Raji (cell line): Measurements from ENCODE around the gene PLXNA2.

Source experiments
- POLR2A ChIP-seq: IDR thresholded peaks from 2 replicates; pipeline ENCODE4 v1.6.1; 2011; ENCODE audit warnings: low read depth, low read length, control low read depth; ENCODE audit not compliant: insufficient read depth

PLXNA2 gene

DNA sequence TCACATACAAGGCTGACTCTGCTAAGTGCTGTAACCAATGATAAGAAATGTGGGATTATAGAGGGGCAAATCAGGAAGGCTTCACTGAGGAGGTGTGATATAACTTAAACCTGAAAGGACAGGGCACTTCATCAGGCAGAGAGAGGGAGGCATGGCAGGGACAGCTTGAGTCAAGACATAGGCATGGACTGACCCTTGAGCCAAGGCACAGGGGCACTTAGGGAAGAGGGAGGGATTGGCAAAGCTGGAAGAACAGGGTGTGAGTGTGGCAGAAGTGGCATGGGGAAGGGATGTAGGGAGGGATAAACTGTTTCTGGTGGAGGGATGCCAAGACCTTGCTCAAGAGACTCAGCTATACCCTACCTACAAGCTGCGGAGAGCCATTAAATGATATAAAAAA, 81.3 kb downstream of the PLXNA2 start:
- no peak for TF ChIP-seq POLR2A

DNA sequence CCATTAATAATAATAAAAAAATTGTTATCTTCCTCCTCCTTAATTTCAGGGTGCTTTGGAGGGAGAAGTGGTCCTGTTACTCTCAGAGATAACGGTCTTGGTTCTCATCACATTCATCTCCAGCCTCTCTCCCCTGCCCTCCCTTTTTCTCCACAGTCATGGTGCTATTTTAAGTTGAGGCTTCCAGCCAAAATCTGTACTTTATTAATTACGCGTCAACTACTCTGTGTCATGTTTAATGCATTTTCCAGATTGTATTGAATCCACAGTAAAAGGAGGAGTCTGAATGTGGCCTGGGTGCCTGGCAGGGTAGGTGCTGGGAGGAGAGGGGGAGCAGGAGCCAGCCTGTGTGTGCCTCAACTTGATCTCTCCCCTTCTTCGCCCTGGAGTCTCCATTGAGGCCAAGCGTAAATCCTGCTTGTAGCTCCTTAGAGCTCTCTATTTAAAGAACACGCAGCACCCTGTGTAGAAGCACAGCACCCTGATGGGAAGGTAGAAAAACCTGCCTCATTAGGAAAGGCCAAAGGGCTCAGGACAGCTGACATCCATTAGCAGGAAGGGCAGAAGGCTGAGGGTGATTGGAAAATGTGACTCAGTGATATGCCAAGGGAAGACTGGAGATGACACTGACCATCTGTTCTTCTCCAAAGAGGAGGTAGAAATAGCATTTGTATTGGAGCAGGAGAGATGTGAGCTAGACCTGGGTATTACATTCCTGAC, 82.4 kb downstream of the PLXNA2 start:
- no peak for TF ChIP-seq POLR2A

DNA sequence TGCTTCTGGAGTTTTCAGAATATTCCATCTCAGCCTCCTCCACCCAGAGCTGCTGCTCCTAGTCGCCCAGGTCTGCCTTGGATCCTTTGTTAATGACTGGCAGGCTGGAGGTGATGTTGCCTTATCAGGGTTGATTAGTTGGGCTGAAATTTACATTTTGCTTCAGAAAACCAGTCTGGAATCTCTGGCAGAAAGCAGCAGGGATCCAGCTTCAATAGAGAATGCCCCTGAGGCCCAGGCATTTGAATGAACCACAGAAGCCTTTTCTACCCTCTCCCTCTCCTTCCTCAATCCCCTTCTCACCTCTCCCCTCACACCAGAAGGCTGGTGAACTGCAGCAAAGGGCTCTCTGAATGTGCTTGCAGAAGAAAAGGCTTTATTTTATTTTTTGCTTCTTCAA, 83.2 kb downstream of the PLXNA2 start:
- TF ChIP-seq POLR2A: no peak

DNA sequence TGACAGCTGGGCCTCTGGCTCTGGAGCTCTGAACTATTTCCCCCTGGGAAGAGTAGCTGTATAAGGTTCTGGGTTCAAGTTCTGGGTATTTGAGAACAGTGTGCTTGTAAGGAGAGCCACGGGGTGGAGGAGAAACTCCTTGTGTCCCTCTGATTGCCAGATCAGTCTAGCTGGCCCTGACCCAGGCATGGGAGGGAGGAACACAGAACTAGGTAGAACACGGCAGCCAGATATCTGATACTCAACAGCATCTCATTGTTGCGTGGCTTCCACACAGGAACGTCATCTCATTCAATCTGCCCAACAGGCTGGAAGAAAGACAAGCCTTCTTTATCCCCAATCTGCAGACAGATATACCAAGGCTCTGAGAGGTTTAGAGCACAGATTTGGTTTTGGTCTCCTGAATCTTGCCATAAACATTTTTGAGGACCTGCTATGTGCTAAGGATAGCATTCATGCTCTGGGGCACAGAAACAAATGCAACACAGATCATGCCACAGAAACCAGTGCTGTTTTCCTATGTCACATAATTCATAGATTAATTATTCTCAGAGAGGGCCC, 83.8 kb downstream of the PLXNA2 start:
- no peak for TF ChIP-seq POLR2A

DNA sequence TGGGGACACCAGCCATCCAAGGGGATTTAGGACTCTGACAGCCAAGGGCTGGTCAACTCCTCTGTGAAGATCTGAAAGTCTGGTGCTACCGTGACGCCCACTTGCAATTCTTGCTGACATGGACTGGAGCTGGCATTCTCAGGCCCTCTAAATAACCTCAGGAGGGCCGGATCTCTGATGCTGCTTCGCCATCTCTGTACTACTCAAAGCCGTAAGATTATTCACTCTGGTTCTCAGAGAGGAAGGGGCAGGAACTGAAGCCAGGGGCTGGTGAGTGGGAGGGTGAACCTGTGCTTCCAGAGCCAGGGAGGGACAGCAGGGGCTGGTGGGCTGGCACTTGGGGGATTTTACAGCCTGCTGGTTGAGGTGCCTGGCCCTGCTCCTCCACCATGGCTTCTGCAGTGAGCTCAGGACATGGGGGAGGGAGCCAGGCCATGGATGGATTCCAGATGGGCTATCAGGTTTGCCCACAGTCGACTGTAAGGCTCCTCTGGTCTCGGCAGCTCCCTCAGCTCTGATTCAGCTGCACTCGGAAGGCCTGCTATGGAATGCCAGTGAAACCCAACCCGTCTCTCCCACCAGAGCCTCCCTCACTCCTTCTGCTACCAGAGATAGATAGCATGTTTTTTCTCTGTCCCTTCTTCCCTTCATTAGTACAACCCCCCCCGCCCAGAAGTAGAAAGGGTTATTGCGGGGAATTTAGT, 84.5 kb downstream of the PLXNA2 start:
- TF ChIP-seq POLR2A: no peak

DNA sequence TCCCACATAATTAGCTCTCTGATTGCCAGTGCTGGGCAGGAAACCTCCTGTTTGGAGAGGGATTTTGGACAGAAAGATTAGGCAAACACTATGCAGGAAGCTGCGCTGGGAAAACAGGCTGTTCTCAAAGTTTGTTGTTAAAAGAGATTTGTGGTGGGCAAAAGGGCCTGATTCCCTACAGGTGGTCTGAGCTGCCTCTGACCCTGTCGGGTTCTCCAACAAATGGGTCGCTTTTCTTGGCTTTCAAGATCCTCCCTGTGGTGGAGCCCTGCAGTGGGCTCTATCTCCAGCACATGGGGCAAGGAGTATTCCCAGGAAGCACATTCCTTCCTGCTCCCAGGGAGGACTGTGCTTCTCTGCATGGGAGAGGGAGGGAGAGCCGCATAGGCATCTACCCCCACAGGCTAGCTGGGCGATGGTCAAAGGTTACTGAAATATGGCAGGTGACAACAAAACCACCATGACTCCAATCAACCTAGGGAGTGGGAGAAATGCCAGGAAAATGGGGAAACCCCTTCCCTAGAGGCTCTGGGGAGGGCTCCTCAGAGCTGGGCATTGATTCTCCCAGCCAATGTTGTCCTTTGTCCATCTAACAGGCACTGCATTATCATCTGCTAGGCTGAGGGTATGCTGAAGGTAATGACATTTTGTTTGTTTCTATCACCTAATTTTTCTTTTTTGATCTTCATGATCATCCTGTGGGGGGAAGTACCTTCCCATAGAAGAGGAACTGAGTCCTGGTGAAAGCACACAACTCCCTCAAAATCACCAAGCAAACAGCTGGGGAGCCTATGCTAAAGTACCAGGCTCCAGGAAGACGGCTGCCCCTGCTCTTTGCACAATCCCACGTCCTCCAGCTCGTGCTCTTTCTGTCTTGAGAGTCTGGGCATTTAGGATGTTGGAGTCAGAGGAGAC, 85.3 kb downstream of the PLXNA2 start:
- TF ChIP-seq POLR2A: no peak

DNA sequence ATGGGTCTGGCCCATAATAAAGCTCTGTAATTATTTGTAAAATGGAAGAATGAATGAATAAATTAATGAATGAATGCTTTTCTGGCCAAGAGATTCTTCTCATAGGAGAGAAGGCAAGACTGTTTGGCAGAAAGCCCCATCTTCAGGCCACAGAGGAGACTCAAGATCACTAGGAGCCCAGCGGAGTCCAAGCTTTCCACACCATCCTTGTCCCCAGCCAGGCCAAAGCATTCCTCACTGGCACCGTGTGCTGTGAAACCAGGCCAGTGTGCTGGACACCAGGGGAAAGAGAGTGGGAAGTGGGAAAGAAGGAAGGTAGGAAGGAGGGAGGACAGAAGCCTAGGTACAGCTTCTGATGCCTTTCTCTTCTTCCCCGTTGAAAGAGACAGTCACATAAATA, 86.4 kb downstream of the PLXNA2 start:
- no peak for TF ChIP-seq POLR2A

DNA sequence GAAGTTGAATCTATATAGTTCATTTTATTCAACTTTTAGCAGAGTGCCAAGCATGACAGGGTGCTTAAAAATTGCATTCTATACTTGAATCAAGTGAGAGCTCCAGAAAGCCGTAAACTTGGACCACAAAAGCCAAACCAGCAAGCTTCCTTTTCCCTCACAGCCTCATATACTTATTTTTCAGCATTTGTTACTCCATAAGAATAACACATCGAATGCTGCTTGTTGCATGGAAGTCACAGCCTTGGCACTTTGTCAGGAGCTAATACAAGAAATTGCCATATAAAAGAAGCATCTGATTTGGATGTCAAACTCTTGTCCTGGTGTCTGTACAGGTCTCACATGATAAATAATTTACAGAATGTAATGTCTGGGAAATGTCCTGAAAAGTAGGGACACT, 87.4 kb downstream of the PLXNA2 start:
- TF ChIP-seq POLR2A: no peak

DNA sequence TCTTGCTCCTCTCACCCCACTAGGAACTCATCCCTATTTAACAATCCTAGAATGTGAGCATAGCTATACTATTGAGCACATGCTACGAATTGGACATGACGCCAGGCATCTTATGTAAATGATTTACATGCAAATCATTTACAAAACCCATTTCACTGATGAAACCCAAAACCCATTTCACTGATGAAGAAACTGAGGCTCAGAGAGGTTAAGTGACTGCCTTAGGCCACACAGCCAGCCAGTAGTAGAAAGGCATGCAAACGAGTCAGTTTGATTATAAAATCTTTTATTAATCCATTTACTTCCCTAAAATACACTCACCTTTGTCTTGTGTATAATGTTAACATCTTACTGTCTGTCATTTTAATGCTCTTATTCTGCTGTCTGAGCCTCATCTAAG, 87.9 kb downstream of the PLXNA2 start:
- no peak for TF ChIP-seq POLR2A

DNA sequence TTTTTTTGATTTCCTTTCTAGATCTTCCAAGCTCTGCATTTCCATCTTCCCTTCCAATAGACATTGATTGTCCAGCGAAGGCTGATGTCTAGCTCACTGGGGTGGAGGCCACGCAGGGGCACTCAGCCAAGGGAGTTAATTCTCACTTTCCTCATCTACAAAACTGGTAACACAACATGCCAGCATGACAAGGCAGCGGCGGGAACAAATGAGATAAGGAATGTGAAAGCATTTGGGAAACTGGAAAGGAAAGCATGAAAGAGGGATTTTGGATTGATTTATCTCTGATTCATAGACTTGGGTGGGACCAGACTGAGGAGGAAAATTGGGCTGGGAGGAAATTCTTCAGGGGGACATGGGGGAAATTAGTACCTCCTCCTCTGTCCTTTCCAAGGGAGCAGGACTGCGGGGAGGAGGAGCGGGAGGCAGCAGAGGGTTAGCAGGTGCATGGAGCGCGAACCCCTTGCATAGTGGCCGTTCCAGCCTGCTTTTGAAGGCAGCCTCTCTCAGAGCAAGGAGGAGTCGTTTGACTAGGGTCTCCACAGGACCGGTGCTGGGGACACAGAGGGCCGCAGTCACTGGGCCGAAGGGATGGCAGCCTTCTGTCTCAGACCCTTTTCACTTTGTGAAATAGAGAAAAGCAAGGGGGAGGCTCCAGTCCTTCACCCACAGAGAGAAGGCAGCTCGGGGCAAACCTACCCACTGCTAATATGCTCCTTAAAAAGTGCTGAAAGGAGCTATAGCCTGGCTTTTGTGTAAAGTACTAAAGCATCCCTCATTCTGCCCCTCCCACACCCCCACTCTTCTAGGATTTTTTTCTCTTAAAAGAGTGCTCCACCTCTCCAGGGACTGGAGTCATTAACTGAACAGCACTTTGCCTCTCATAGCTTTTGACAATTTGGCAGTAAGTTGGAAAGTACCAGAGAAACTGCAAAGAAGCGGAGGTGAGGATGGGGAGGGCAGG, 89.2 kb downstream of the PLXNA2 start:
- TF ChIP-seq POLR2A: no peak

DNA sequence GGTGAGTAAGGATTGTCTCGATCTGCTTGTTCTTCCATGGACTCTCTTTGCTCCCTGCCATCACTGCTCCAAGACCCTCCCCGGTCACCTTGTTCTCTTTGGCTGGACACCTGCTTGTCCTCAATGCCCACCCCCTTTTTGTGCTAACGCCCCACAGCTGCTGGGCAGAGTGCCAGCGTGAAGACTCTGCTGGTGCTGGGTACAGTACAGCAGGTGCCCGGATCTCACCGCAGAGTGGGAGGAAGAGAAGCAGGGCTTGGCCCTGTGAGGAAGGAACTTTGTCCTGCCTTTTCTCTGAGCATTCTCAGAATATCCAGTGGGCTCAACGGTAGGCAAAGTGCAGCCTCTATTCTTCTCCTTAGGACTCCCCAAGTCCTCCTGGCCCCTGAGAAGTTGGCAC, 90.1 kb downstream of the PLXNA2 start:
- TF ChIP-seq POLR2A: no peak

DNA sequence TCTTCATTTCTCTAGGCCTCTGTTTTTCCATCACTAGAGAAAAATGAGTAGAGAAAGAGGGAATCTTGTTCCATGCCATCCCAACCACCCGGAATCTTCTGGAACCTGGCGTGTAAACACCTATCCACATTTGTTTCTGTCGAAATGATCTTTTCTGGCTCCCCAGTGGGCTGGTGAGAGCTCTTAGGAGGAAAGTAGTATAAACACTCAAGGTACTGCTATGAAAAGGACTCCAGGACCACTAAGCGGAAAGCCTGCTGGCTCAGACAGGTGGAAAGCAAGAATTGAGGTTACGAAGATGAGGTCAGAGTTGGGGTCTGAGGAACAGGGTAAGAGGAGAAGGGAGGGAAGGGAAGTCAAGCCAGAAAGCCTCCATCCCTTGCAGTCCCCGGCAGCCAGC, 90.8 kb downstream of the PLXNA2 start:
- TF ChIP-seq POLR2A: no peak

DNA sequence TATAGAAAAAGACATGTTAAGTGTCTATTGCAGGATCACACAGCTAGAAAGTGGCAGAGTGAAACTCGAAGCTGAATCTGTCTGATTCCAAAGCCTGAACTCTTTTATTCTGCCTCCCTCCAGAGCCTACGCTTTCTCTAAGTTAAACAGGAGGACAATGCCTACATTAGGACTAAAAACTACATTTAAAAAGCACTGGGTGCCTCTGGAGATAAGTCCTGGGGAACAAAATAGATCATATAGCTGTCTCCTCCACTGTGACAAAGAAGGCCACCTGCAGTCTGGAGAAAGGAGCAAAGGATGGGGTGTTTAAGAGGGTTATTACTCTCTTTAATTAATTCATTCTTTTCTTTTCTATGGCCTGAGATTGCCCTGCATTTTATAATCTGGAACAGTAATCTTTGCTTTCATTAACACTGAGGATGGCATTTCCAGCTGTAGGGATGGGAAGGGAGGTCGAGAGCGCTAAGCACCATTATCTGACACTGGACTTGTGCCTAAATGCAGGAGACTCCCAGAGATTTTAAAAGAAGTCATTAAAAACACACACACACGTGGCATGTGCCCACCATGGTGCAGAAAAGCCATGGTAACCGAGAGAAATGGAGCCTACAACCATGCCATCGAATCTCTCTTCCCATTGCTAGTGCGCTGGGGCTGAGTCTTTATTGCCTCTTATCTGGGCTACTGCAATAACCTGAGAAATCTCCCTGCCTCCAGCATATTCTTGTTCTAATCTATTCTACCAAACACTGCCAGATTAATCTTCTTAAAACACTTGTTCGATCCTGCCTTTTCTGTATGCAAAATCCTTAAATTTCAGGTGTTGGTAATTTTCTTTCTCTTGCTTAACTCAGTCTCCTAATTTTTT, 92.2 kb downstream of the PLXNA2 start:
- TF ChIP-seq POLR2A: no peak
